Neuronal stem cell (in vitro differentiated cells): ENCODE data around the gene FAM43B.

Experiments
- DNase-seq: peaks from one replicate; pipeline ENCODE4 v3.0.0-alpha.2; 2013; ENCODE audit warnings: low spot score
- H2AFZ ChIP-seq: one replicate; pipeline ENCODE4 v1.6.1; 2013; ENCODE audit warnings: mild to moderate bottlenecking, low read length, inconsistent platforms
- H2AK5ac ChIP-seq: 2 replicates; pipeline ENCODE4 v1.6.1; 2013; ENCODE audit warnings: low read depth, mild to moderate bottlenecking, inconsistent platforms, low read length, moderate library complexity, mixed read lengths
- H2BK120ac ChIP-seq: 2 replicates; pipeline ENCODE4 v1.6.1; 2013; ENCODE audit warnings: low read depth, mild to moderate bottlenecking, inconsistent platforms, low read length, moderate library complexity, mixed read lengths
- H2BK12ac ChIP-seq: one replicate; pipeline ENCODE4 v1.6.1; 2013; ENCODE audit warnings: low read length, inconsistent platforms
- H2BK15ac ChIP-seq: 2 replicates; pipeline ENCODE4 v1.6.1; 2013; ENCODE audit warnings: mild to moderate bottlenecking, low read length, inconsistent platforms, mixed read lengths
- H2BK5ac ChIP-seq: one replicate; pipeline ENCODE4 v1.6.1; 2013; ENCODE audit warnings: inconsistent platforms, mild to moderate bottlenecking, low read length, moderate library complexity
- H3K14ac ChIP-seq: one replicate; pipeline ENCODE4 v1.6.1; 2013; ENCODE audit warnings: low read length, inconsistent platforms
- H3K18ac ChIP-seq: 2 replicates; pipeline ENCODE4 v1.6.1; 2013; ENCODE audit warnings: low read length, inconsistent platforms
- H3K23ac ChIP-seq: 2 replicates; pipeline ENCODE4 v1.6.1; 2013; ENCODE audit warnings: low read depth, mild to moderate bottlenecking, mixed read lengths, low read length, inconsistent platforms; ENCODE audit not compliant: poor library complexity
- H3K27ac ChIP-seq: replicated peaks from 3 replicates; pipeline ENCODE4 v1.5.1; 2013; ENCODE audit warnings: low read length, inconsistent platforms
- H3K27me3 ChIP-seq, 3 experiments: 2 replicates each; pipeline ENCODE4 v1.6.1; 2013; ENCODE audit warnings: low read length in 3 of 3, mild to moderate bottlenecking in 2 of 3, inconsistent platforms in 1 of 3, low read depth in 1 of 3, mixed read lengths in 1 of 3, moderate library complexity in 1 of 3; ENCODE audit not compliant: control insufficient read depth in 3 of 3, insufficient read depth in 3 of 3
- H3K36me3 ChIP-seq, 2 donors: replicated peaks in 1 of 2; 2 replicates each; pipeline ENCODE4 v1.6.1; 2013; ENCODE audit warnings: low read length in 2 of 2; ENCODE audit not compliant: control insufficient read depth in 2 of 2, insufficient read depth in 2 of 2
- H3K4ac ChIP-seq: 2 replicates; pipeline ENCODE4 v1.6.1; 2013; ENCODE audit warnings: inconsistent platforms, mild to moderate bottlenecking, low read length, moderate library complexity
- H3K4me1 ChIP-seq, 2 donors: 1 replicate in 1 of 2; 2 replicates in 1 of 2; pipeline ENCODE4 v1.6.1; 2013; ENCODE audit warnings: low read length in 2 of 2, low read depth in 1 of 2; ENCODE audit not compliant: control insufficient read depth in 2 of 2, insufficient read depth in 1 of 2
- H3K4me2 ChIP-seq: one replicate; pipeline ENCODE4 v1.6.1; 2013; ENCODE audit warnings: mild to moderate bottlenecking, low read length, inconsistent platforms; ENCODE audit not compliant: insufficient read depth, poor library complexity, severe bottlenecking
- H3K4me3 ChIP-seq, 2 donors: 2 replicates each; pipeline ENCODE4 v1.5.1; 2013; ENCODE audit warnings: low read length in 2 of 2, mild to moderate bottlenecking in 2 of 2, inconsistent platforms in 1 of 2, moderate library complexity in 1 of 2
- H3K79me1 ChIP-seq: one replicate; pipeline ENCODE4 v1.6.1; 2013; ENCODE audit warnings: low read depth, mild to moderate bottlenecking, inconsistent platforms, low read length, moderate library complexity
- H3K9ac ChIP-seq: one replicate; pipeline ENCODE4 v1.6.1; 2013; ENCODE audit warnings: mild to moderate bottlenecking, low read depth, low read length, inconsistent platforms; ENCODE audit not compliant: poor library complexity
- H3K9me3 ChIP-seq, 2 donors: replicated peaks in 1 of 2; 2 replicates each; pipeline versions ENCODE3 to v1.6.1; 2013; ENCODE audit warnings: low read length in 2 of 2, mild to moderate bottlenecking in 2 of 2, inconsistent platforms in 1 of 2, low read depth in 1 of 2, mixed read lengths in 1 of 2, moderate library complexity in 1 of 2; ENCODE audit not compliant: control insufficient read depth in 2 of 2, insufficient read depth in 1 of 2
- H4K8ac ChIP-seq: one replicate; pipeline ENCODE4 v1.6.1; 2013; ENCODE audit warnings: low read depth, mild to moderate bottlenecking, inconsistent platforms, low read length, moderate library complexity
- H4K91ac ChIP-seq: one replicate; pipeline ENCODE4 v1.6.1; 2013; ENCODE audit warnings: low read length, low read depth, mild to moderate bottlenecking, inconsistent platforms; ENCODE audit not compliant: poor library complexity
- WGBS, 2 donors: extraction: QIAGEN DNeasy Blood & Tissue Kit; methylation state at CpG; one replicate each; pipeline ENCODE4 v1.1.7; 2013; ENCODE audit warnings: missing lambda C conversion rate in 2 of 2, mixed read lengths in 1 of 2; ENCODE audit not compliant: insufficient read length in 2 of 2, insufficient replicate concordance in 1 of 2; ENCODE audit errors: extremely low coverage in 2 of 2; 5-methylcytosine and 5-hydroxymethylcytosine counted together

The FAM43B gene

GRCh38 chr1:20552728-20553445 lies 514 bp downstream of the FAM43B start:
- Histone ChIP-seq H4K8ac (peak overlapping the region; percentile 48), H3K4me3 (peak overlapping the region; percentile 46 to 83), H3K14ac (peak overlapping the region; percentile 71), H2BK5ac (peak overlapping the region; percentile 19), H3K23ac (peak overlapping the region; percentile 93), H3K18ac (peak overlapping the region; percentile 94), H3K36me3 (no peaks in the 10 kb centered on the region), H3K9me3 (peaks cover 0 to 1% of the 10 kb centered on the region in 2 donors), H3K27ac (no peak overlapping the region), H4K91ac (peak overlapping the region; percentile 53), H2BK12ac (peak overlapping the region; percentile 94), H3K79me1 (no peaks in the 10 kb centered on the region), H3K4me2 (peak overlapping the region; percentile 100), H2AK5ac (peak overlapping the region; percentile 70), H3K27me3 (peaks cover 19 to 84% (median 58%) of the 10 kb centered on the region in 3 experiments), H3K4ac (no peak overlapping the region), H3K4me1 (peaks cover 0 to 9% of the 10 kb centered on the region in 2 donors), H3K9ac (peak overlapping the region; percentile 92), H2BK15ac (peak overlapping the region; percentile 75), H2AFZ (peak overlapping the region; percentile 86), H2BK120ac (no peak overlapping the region)
- DNase-seq, result peak; percentile 21
- no CpG with 5 or more reads among the region's 82 CpGs for WGBS, 2 donors

GRCh38 chr1:20555025-20555757 lies 2.8 kb downstream of the FAM43B start:
- no peak for DNase-seq
- Histone ChIP-seq H3K14ac (no peak overlapping the region), H3K18ac (no peak overlapping the region), H2BK120ac (no peak overlapping the region), H2AK5ac (no peak overlapping the region), H3K9ac (no peak overlapping the region), H3K4me2 (no peak overlapping the region), H2BK15ac (no peak overlapping the region), H2BK5ac (no peak overlapping the region), H3K4ac (no peak overlapping the region), H3K4me1 (peaks cover 0 to 9% of the 10 kb centered on the region in 2 donors), H3K27ac (no peak overlapping the region), H3K23ac (no peak overlapping the region), H3K9me3 (peaks cover 0 to 1% of the 10 kb centered on the region in 2 donors), H2BK12ac (no peak overlapping the region), H3K4me3 (no peak overlapping the region), H4K8ac (no peak overlapping the region), H4K91ac (no peak overlapping the region), H2AFZ (no peak overlapping the region), H3K79me1 (no peaks in the 10 kb centered on the region), H3K27me3 (peaks cover 19 to 84% (median 60%) of the 10 kb centered on the region in 3 experiments), H3K36me3 (no peaks in the 10 kb centered on the region)
- WGBS, 2 donors, result no CpG with 5 or more reads among the region's 7 CpGs

GRCh38 chr1:20555758-20556120 lies 3.4 kb downstream of the FAM43B start:
- no CpG with 5 or more reads among the region's 4 CpGs for WGBS, 2 donors

GRCh38 chr1:20558191-20558590 lies 5.8 kb downstream of the FAM43B start:
- no peak overlapping the region for H3K23ac ChIP-seq
- no peak overlapping the region for H2AK5ac ChIP-seq
- H2BK5ac ChIP-seq, result no peak overlapping the region
- H2BK15ac ChIP-seq, result no peak overlapping the region
- no peak overlapping the region for H3K4ac ChIP-seq
- H4K8ac ChIP-seq, result no peak overlapping the region
- no peak overlapping the region for H3K4me2 ChIP-seq
- H3K36me3 ChIP-seq, result no peaks in the 10 kb centered on the region
- H3K14ac ChIP-seq, result no peak overlapping the region
- no peak for DNase-seq
- peaks cover 12 to 73% (median 45%) of the 10 kb centered on the region in 3 experiments for H3K27me3 ChIP-seq
- H3K79me1 ChIP-seq, result no peaks in the 10 kb centered on the region
- H2BK12ac ChIP-seq, result no peak overlapping the region
- H2BK120ac ChIP-seq, result no peak overlapping the region
- no peak overlapping the region for H3K18ac ChIP-seq
- no peak overlapping the region for H4K91ac ChIP-seq
- H3K27ac ChIP-seq, result no peak overlapping the region
- no peak overlapping the region for H3K9ac ChIP-seq
- H3K4me3 ChIP-seq, result no peak overlapping the region
- H3K4me1 ChIP-seq, result peaks cover 0 to 4% of the 10 kb centered on the region in 2 donors
- WGBS, 2 donors, result no CpG with 5 or more reads among the region's 5 CpGs
- no peak overlapping the region for H2AFZ ChIP-seq
- peaks cover 0 to 1% of the 10 kb centered on the region in 2 donors for H3K9me3 ChIP-seq

More at GRCh38 chr1:20555758-20556120, 3.4 kb downstream of the FAM43B start:
- Histone ChIP-seq H2BK120ac (no peak overlapping the region), H3K4ac (no peak overlapping the region), H3K27me3 (peaks cover 19 to 86% (median 60%) of the 10 kb centered on the region in 3 experiments), H3K27ac (no peak overlapping the region), H3K4me3 (no peak overlapping the region), H2BK5ac (no peak overlapping the region), H2BK15ac (no peak overlapping the region), H3K4me2 (no peak overlapping the region), H3K18ac (no peak overlapping the region), H3K14ac (no peak overlapping the region), H2BK12ac (no peak overlapping the region), H2AK5ac (no peak overlapping the region), H3K9me3 (peaks cover 0 to 1% of the 10 kb centered on the region in 2 donors), H3K9ac (no peak overlapping the region), H2AFZ (no peak overlapping the region), H3K23ac (no peak overlapping the region), H3K79me1 (no peaks in the 10 kb centered on the region), H3K36me3 (no peaks in the 10 kb centered on the region), H4K8ac (no peak overlapping the region), H3K4me1 (peaks cover 0 to 9% of the 10 kb centered on the region in 2 donors), H4K91ac (no peak overlapping the region)
- DNase-seq, result no peak
